H1 (cell line): ENCODE results near the gene SLC16A8. TPM values are rescaled to one million over a fixed set of nuclear protein-coding genes. Genes with fewer than 3 reads are reported as not detected.

ENCODE experiments used
- CTCF ChIA-PET: fragments of 300-600 bp; sonication (Branson Sonifier 250); formaldehyde crosslinking; loops from one replicate; lab custom pipeline; 2021; ENCODE audit not compliant: partially characterized antibody; lab: Charles Lee
- POLR2A ChIA-PET: fragments of 300-600 bp; sonication (Branson Sonifier 250); formaldehyde crosslinking; loops from one replicate; lab custom pipeline; 2021; ENCODE audit warnings: inconsistent platforms; ENCODE audit not compliant: partially characterized antibody; lab: Charles Lee
- DNase-seq, 2 experiments: peaks; one replicate each; pipeline versions ENCODE4 v3.0.0 to v3.0.0-alpha.2; 2010 to 2022; ENCODE audit warnings: low spot score in 2 of 2, low read depth in 1 of 2, mixed read lengths in 1 of 2
- FAIRE-seq: peaks from 2 replicates; lab custom pipeline; 2011; peaks lifted over from hg19 to GRCh38; lab: Jason Lieb, UNC
- H2AFZ ChIP-seq: 2 replicates; pipeline ENCODE4 v1.8.1; 2012; ENCODE audit warnings: low read length, inconsistent platforms
- H2AK5ac ChIP-seq: 2 replicates; pipeline ENCODE4 v1.6.1; 2013; ENCODE audit warnings: low read depth, low read length
- H2BK120ac ChIP-seq: replicated peaks from 2 replicates; pipeline ENCODE3; 2013; ENCODE audit warnings: low read depth, low read length, inconsistent platforms
- H2BK12ac ChIP-seq: 2 replicates; pipeline ENCODE4 v1.6.1; 2013; ENCODE audit warnings: low read depth, low read length
- H2BK15ac ChIP-seq: 2 replicates; pipeline ENCODE4 v1.6.1; 2013; ENCODE audit warnings: low read length
- H2BK20ac ChIP-seq: 2 replicates; pipeline ENCODE4 v1.6.1; 2013; ENCODE audit warnings: low read length
- H2BK5ac ChIP-seq: 2 replicates; pipeline ENCODE4 v1.6.1; 2013; ENCODE audit warnings: low read depth, low read length
- H3K14ac ChIP-seq: 2 replicates; pipeline ENCODE4 v1.6.1; 2013; ENCODE audit warnings: inconsistent platforms; ENCODE audit not compliant: insufficient read length
- H3K18ac ChIP-seq: 2 replicates; pipeline ENCODE4 v1.6.1; 2013; ENCODE audit warnings: low read length; ENCODE audit errors: extremely low read depth
- H3K23ac ChIP-seq: 2 replicates; pipeline ENCODE4 v1.6.1; 2013; ENCODE audit warnings: inconsistent platforms; ENCODE audit not compliant: insufficient read length
- H3K23me2 ChIP-seq: 2 replicates; pipeline ENCODE4 v1.6.1; 2013; ENCODE audit warnings: low read depth, low read length
- H3K27ac ChIP-seq: 2 replicates; pipeline ENCODE4 v1.6.1; 2011; ENCODE audit warnings: low read depth, low read length, inconsistent platforms
- H3K27me3 ChIP-seq, 4 experiments: replicated peaks in 1 of 4; 1 replicate in 1 of 4; 2 replicates in 3 of 4; pipeline versions ENCODE4 v1.6.1 to v1.8.1; 2011 to 2013; ENCODE audit warnings: low read length in 3 of 4, mild to moderate bottlenecking in 3 of 4, inconsistent platforms in 2 of 4, mixed read lengths in 2 of 4, moderate library complexity in 1 of 4; ENCODE audit not compliant: control insufficient read depth in 3 of 4, insufficient read depth in 3 of 4; ENCODE audit errors: extremely low read depth in 1 of 4
- H3K36me3 ChIP-seq, 4 experiments: 2 replicates each; pipeline versions ENCODE4 v1.6.1 to v1.8.1; 2011 to 2013; ENCODE audit warnings: mild to moderate bottlenecking in 4 of 4, low read length in 3 of 4, moderate library complexity in 2 of 4, control low read depth in 1 of 4, inconsistent platforms in 1 of 4; ENCODE audit not compliant: insufficient read depth in 4 of 4, control insufficient read depth in 2 of 4
- H3K4ac ChIP-seq: replicated peaks from 2 replicates; pipeline ENCODE3; 2013; ENCODE audit warnings: low read length, low read depth, mixed read lengths, inconsistent platforms; ENCODE audit not compliant: insufficient read length
- H3K4me1 ChIP-seq, 4 experiments: replicated peaks in 1 of 4; 1 replicate in 1 of 4; 2 replicates in 3 of 4; pipeline versions ENCODE4 v1.6.1 to v1.8.1; 2011 to 2013; ENCODE audit warnings: low read length in 3 of 4, inconsistent platforms in 2 of 4, mixed read lengths in 1 of 4; ENCODE audit not compliant: insufficient read depth in 4 of 4, control insufficient read depth in 3 of 4
- H3K4me2 ChIP-seq, 2 experiments: 2 replicates each; pipeline versions ENCODE4 v1.6.1 to v1.8.1; 2011 to 2013; ENCODE audit warnings: low read depth in 2 of 2, low read length in 2 of 2, control low read depth in 1 of 2, inconsistent platforms in 1 of 2, mild to moderate bottlenecking in 1 of 2; ENCODE audit not compliant: insufficient read depth in 1 of 2
- H3K4me3 ChIP-seq, 4 experiments: fragments of 200-600, 300-600 bp in 1 of 4; sonication (generic), shearing (Covaris generic), sonication (Bioruptor Twin) in 1 of 4; 2 replicates each; pipeline versions ENCODE4 v1.5.1 to v1.8.1; 2011 to 2016; ENCODE audit warnings: low read length in 4 of 4, low read depth in 3 of 4, control low read depth in 2 of 4, inconsistent platforms in 2 of 4, mild to moderate bottlenecking in 2 of 4, mixed read lengths in 1 of 4, moderate library complexity in 1 of 4; ENCODE audit not compliant: insufficient read depth in 2 of 4; ENCODE audit errors: extremely low read depth in 1 of 4
- H3K56ac ChIP-seq: replicated peaks from 2 replicates; pipeline ENCODE3; 2013; ENCODE audit warnings: low read depth, mild to moderate bottlenecking, mixed read lengths, low read length, inconsistent platforms; ENCODE audit not compliant: insufficient read length
- H3K79me1 ChIP-seq: 2 replicates; pipeline ENCODE4 v1.6.1; 2013; ENCODE audit warnings: low read depth, low read length, control low read depth
- H3K79me2 ChIP-seq, 2 experiments: 2 replicates each; pipeline versions ENCODE4 v1.6.1 to v1.8.1; 2012 to 2013; ENCODE audit warnings: low read length in 2 of 2, mild to moderate bottlenecking in 2 of 2, inconsistent platforms in 1 of 2; ENCODE audit not compliant: insufficient read depth in 2 of 2, control insufficient read depth in 1 of 2
- H3K9ac ChIP-seq, 4 experiments: replicated peaks in 1 of 4; 1 replicate in 1 of 4; 2 replicates in 3 of 4; pipeline versions ENCODE4 v1.6.1 to v1.8.1; 2011 to 2013; ENCODE audit warnings: low read depth in 3 of 4, low read length in 3 of 4, control low read depth in 2 of 4, mild to moderate bottlenecking in 2 of 4, moderate library complexity in 2 of 4, inconsistent platforms in 1 of 4; ENCODE audit errors: extremely low read depth in 1 of 4
- H3K9me3 ChIP-seq, 2 experiments: 2 replicates each; pipeline versions ENCODE4 v1.6.1 to v1.8.1; 2012 to 2013; ENCODE audit warnings: mild to moderate bottlenecking in 2 of 2, moderate library complexity in 2 of 2, control low read depth in 1 of 2, inconsistent platforms in 1 of 2, low read depth in 1 of 2, low read length in 1 of 2, mixed read lengths in 1 of 2; ENCODE audit not compliant: insufficient read depth in 2 of 2
- H4K20me1 ChIP-seq, 2 experiments: replicated peaks in 1 of 2; 2 replicates each; pipeline versions ENCODE3 to v1.8.1; 2011 to 2013; ENCODE audit warnings: inconsistent platforms in 2 of 2, low read length in 2 of 2, mild to moderate bottlenecking in 1 of 2; ENCODE audit not compliant: insufficient read depth in 2 of 2, control insufficient read depth in 1 of 2
- H4K5ac ChIP-seq: 2 replicates; pipeline ENCODE4 v1.6.1; 2013; ENCODE audit warnings: low read length, low read depth, mixed read lengths, inconsistent platforms; ENCODE audit not compliant: insufficient read length
- H4K8ac ChIP-seq: 2 replicates; pipeline ENCODE4 v1.8.0; 2013; ENCODE audit warnings: mild to moderate bottlenecking, moderate library complexity, low read length, inconsistent platforms; ENCODE audit not compliant: insufficient read depth; ENCODE audit errors: extremely low read depth
- H4K91ac ChIP-seq: replicated peaks from 2 replicates; pipeline ENCODE3; 2013; ENCODE audit warnings: low read length, mixed read lengths, inconsistent platforms; ENCODE audit not compliant: insufficient read length
- GTF2F1 ChIP-seq: IDR thresholded peaks from 2 replicates; pipeline ENCODE4 v1.6.1; 2012; ENCODE audit warnings: low read depth, low read length, improper control_type of control experiment, borderline replicate concordance
- JUND ChIP-seq: IDR thresholded peaks from 2 replicates; pipeline ENCODE4 v1.6.1; 2011; ENCODE audit warnings: mild to moderate bottlenecking, improper control_type of control experiment, low read length
- POLR2AphosphoS5 ChIP-seq: IDR thresholded peaks from 2 replicates; pipeline ENCODE4 v1.6.1; 2011; ENCODE audit warnings: low read depth, low read length
- WGBS, 2 experiments: shearing (Covaris generic) in 1 of 2; methylation state at CpG; one replicate each; pipeline versions ENCODE4 v1.1.6 to v1.1.7; 2013 to 2015; ENCODE audit warnings: low lambda C conversion rate in 2 of 2, mixed read lengths in 2 of 2, inconsistent platforms in 1 of 2, low coverage in 1 of 2, missing lambda C conversion rate in 1 of 2; ENCODE audit not compliant: insufficient replicate concordance in 2 of 2, insufficient coverage in 1 of 2, insufficient read length in 1 of 2; ENCODE audit errors: extremely low coverage in 1 of 2, missing lambda C conversion rate in 1 of 2; 5-methylcytosine and 5-hydroxymethylcytosine counted together
- polyA plus RNA-seq, 7 experiments: library from polyadenylated mRNA; depleted of rRNA in 3 of 7; stranded (reverse) in 5 of 7; unstranded in 2 of 7; fragments of >200 nt in 5 of 7; fragments of 200-250 nt in 2 of 7; gene quantifications; 1 replicate in 5 of 7; 2 replicates in 1 of 7; 4 replicates in 1 of 7; pipeline versions ENCODE4 v1.2.1 to v1.2.3, GENCODE V29; 2011 to 2013; ENCODE audit warnings: missing spikeins in 2 of 7, mixed read lengths in 2 of 7
- total RNA-seq: library from RNA; stranded (reverse); fragmentation: NEBNext Ultra II Directional; extraction: Animal tissue kit (Norgen Biotek cat#: 25700); gene quantifications from 2 replicates; pipeline ENCODE4 v1.2.1, GENCODE V29; 2021

The SLC16A8 gene
- total and polyA plus RNA-seq, 2 of the 8 experiments (the other 6 are each of a cell fraction or from before 2014, with no cell fraction given) = 0.70 TPM; not detected in 1

DNA sequence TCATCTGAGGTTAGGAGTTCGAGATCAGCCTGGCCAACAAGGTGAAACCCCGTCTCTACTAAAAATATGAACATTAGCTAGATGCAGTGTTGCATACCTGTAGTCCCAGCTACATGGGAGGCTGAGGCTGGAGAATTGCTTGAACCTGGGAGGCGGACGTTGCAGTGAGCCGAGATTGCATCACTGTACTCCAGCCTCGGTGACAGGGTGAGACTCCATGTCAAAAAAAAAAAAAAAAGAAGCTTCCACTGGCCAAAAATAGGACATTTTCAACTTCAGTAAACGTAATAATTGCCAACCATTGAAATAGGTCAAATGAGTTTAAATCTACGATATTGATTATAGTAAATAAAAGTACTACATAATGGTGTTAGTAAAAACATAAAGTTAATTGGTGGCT, 19.7 kb upstream of the SLC16A8 start:
- H2BK15ac ChIP-seq = no peak overlapping the region
- H2BK5ac ChIP-seq = no peak overlapping the region
- no peak overlapping the region for H2BK12ac ChIP-seq
- H3K36me3 ChIP-seq = no peaks in the 10 kb centered on the region
- FAIRE-seq (no peak), DNase-seq (no peak)
- 84% methylated on average over 8 of the region's 8 CpGs; no CpG with 5 or more reads in 1 of the 2 experiments for WGBS, 2 experiments
- H4K5ac ChIP-seq = no peak overlapping the region
- no peak overlapping the region for H3K4ac ChIP-seq
- H3K79me2 ChIP-seq = no peaks in the 10 kb centered on the region
- H3K4me2 ChIP-seq = no peak overlapping the region
- H2BK20ac ChIP-seq = no peak overlapping the region
- no peaks in the 10 kb centered on the region for H3K23me2 ChIP-seq
- H3K9me3 ChIP-seq = no peaks in the 10 kb centered on the region
- no peak overlapping the region for H3K4me3 ChIP-seq
- no peak overlapping the region for H3K14ac ChIP-seq
- H2AFZ ChIP-seq = no peak overlapping the region
- H4K20me1 ChIP-seq = peaks cover 0 to 2% of the 10 kb centered on the region in 2 experiments
- H2BK120ac ChIP-seq = no peak overlapping the region
- CTCF ChIA-PET = interaction anchor here (0.7 to 13.7 kb wide), 20 partner anchors 7 to 468 kb away, joined by 3 to 264 read pairs (median 4); partner anchors contain the start of genes BAIAP2L2, PICK1 and SLC16A8
- H3K79me1 ChIP-seq = no peaks in the 10 kb centered on the region
- H3K27me3 ChIP-seq = no peaks in the 10 kb centered on the region
- H2AK5ac ChIP-seq = no peak overlapping the region
- H4K8ac ChIP-seq = no peak overlapping the region
- TF ChIP-seq GTF2F1 (no peak), JUND (no peak), POLR2AphosphoS5 (no peak)
- no peak overlapping the region for H3K18ac ChIP-seq
- no peaks in the 10 kb centered on the region for H3K4me1 ChIP-seq
- no peak overlapping the region for H3K23ac ChIP-seq
- POLR2A ChIA-PET = interaction anchor here (0.7 to 1.2 kb wide), 5 partner anchors 11 to 51 kb away, joined by 3 to 4 read pairs (median 3); no protein-coding TSS in a partner anchor
- no peak overlapping the region for H3K27ac ChIP-seq
- no peak overlapping the region for H3K9ac ChIP-seq
- no peak overlapping the region for H3K56ac ChIP-seq
- H4K91ac ChIP-seq = no peak overlapping the region
